ENCODE results near the gene SULT1C2.

Gene SULT1C2

GRCh38 chr2:108293850-108294249 is 5.2 kb downstream of the SULT1C2 start:
- no peak for DNase-seq (ENCODE audit: low read depth)

GRCh38 chr2:108297436-108298141 is 8.9 kb downstream of the SULT1C2 start:
- DNase-seq (ENCODE audit: low read depth) = peak; percentile 61

GRCh38 chr2:108301558-108301957 is 12.9 kb downstream of the SULT1C2 start:
- DNase-seq (ENCODE audit: low read depth) = no peak

GRCh38 chr2:108304975-108305374 is 16.3 kb downstream of the SULT1C2 start:
- no peak for DNase-seq (ENCODE audit: low read depth)

GRCh38 chr2:108305901-108306300 is 17.2 kb downstream of the SULT1C2 start:
- DNase-seq (ENCODE audit: low read depth) = no peak

GRCh38 chr2:108309903-108310302 is 21.2 kb downstream of the SULT1C2 start:
- DNase-seq (ENCODE audit: low read depth) = no peak

- no peak for DNase-seq (ENCODE audit: low read depth)
Observed at GRCh38 chr2:108314586-108315296, 26.0 kb downstream of the SULT1C2 start.

GRCh38 chr2:108315444-108315934 is 26.8 kb downstream of the SULT1C2 start:
- no peak for DNase-seq (ENCODE audit: low read depth)

- DNase-seq (ENCODE audit: low read depth) = no peak
Observed at GRCh38 chr2:108316033-108316432, 27.3 kb downstream of the SULT1C2 start.

- no peak for DNase-seq (ENCODE audit: low read depth)
Observed at GRCh38 chr2:108316461-108317258, 28.0 kb downstream of the SULT1C2 start.

- DNase-seq (ENCODE audit: low read depth) = no peak
Observed at GRCh38 chr2:108320326-108320922, 31.7 kb downstream of the SULT1C2 start.

- DNase-seq (ENCODE audit: low read depth) = peak; percentile 53
Observed at GRCh38 chr2:108323619-108324018, 34.9 kb downstream of the SULT1C2 start.

- peak; percentile 44 for DNase-seq (ENCODE audit: low read depth)
Observed at GRCh38 chr2:108324531-108325255, 36.0 kb downstream of the SULT1C2 start.

- no peak for DNase-seq (ENCODE audit: low read depth)
Observed at GRCh38 chr2:108325756-108326155, 37.1 kb downstream of the SULT1C2 start.

GRCh38 chr2:108329771-108330170 is 41.1 kb downstream of the SULT1C2 start:
- no peak for DNase-seq (ENCODE audit: low read depth)

GRCh38 chr2:108330979-108331378 is 42.3 kb downstream of the SULT1C2 start:
- DNase-seq (ENCODE audit: low read depth) = no peak

- no peak for DNase-seq (ENCODE audit: low read depth)
Observed at GRCh38 chr2:108345951-108346350, 57.3 kb downstream of the SULT1C2 start.

- no peak for DNase-seq (ENCODE audit: low read depth)
Observed at GRCh38 chr2:108346827-108347226, 58.1 kb downstream of the SULT1C2 start.

GRCh38 chr2:108347786-108348185 is 59.1 kb downstream of the SULT1C2 start:
- DNase-seq (ENCODE audit: low read depth) = no peak

GRCh38 chr2:108348816-108349570 is 60.3 kb downstream of the SULT1C2 start:
- DNase-seq (ENCODE audit: low read depth) = no peak

GRCh38 chr2:108349571-108349928 is 60.9 kb downstream of the SULT1C2 start:
- DNase-seq (ENCODE audit: low read depth) = no peak

Data from HS-5 (cell line).